HG03469 (cell line): ENCODE results near the gene CYTH4.

ENCODE experiments used
- ATAC-seq: cut with Tn5 transposase; IDR thresholded peaks from one replicate; pipeline ENCODE4 v1.9.1; 2021; ENCODE audit warnings: mild to moderate bottlenecking, moderate library complexity, moderate number of reproducible peaks; ENCODE audit not compliant: unreplicated experiment

CYTH4 gene

DNA sequence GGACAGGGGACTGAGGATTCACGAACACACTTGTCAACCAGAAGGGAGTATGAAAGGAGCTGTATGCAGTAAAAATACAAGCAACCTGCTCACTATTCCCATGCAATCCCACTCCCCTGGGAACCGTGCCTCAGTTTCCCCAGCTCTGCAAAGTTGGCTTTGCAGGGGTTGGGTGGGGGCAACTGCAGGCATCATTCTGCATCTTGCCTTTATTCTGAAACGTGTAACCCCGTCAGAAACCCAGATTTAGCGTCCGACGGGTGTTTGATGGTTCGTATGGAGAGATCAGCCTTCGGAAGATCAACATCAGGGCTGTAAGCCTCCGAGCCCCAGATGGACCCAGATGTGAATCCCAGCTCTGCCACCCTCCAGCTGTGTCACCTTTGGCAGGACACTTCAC is 3.6 kb downstream of the CYTH4 start:
- ATAC-seq: no peak

DNA sequence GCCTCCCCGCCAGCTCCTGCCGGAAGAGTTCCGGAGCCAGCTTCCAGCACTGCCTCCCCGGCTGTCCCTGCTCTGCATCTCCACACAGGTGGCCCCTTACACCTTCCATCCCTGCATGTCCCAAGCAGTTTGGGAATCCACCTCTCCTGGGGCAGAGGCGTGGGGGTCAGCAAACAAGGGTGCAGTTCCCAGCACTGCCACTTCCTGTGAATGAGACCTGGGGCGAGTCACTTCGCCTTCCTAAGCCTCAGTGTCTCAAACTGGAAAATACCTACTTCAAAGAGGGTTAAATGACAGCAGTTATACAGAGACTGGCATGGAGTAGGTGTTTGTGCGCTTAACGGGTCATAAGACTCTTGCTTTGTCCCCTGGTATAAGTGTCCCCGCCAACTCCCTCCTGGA is 5.2 kb downstream of the CYTH4 start:
- no peak for ATAC-seq

DNA sequence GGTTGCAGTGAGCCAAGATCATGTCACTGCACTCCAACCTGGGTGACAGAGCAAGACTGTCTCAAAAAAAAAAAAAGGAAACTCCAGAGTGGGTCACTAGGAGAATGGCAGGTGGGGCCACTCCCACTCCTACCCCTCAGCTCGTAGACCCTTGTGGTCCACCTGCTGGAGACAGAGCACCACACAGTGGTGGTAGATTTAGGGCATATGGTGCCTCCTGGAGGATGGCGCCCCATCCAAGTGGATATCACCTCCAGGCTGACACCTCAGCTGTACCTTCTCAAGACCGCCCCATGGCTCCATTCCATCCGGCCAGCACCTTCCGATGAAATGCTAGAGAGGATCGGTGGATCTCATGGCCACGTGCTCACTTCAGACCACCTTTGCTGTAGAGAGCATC is 6.2 kb downstream of the CYTH4 start:
- no peak for ATAC-seq

DNA sequence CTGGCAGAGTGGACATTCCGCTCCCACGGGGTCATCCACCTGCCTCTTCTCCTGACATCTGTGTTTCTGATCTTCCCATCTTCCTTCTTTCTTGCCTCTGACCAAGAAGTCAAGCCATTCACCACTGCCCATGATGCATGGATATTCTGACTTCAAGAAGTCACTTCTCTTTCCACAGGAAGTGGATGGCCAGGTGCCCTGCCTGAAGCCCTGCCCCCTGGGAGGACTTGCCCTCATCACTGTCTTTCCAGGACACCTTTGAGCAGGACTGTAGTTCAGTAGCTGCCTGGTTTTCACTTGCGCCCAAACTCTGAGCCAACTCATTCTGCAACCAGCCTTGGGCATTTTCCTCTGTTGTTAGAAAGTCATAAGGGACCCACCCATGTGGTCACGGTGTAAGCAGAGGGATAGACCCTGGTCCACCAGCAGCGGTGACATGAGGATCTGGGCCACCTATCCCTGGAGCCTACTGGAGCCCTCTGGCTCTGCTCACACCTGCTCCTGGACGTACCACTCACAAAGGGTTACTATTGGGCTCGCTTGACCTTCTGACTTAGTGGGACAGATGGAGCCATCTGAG is 6.9 kb downstream of the CYTH4 start:
- no peak for ATAC-seq

DNA sequence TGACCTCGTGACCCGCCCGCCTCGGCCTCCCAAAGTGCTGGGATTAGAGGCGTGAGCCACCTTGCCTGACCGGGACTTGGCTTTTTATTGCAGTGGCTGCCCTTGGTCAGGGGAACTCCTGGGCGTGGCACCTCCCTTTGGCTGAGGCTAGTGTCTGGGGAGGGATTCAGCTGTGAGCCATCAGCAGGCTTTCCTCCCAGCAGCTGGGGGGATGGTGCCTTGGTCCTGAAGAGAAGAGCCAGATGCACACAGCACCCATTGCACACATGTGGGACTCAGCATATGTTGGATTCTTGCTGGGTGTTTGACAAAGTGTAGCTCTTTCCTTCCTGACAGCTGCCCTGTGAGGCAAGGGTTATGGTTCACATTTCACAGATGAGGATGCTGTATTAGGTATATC is 8.4 kb downstream of the CYTH4 start:
- no peak for ATAC-seq

DNA sequence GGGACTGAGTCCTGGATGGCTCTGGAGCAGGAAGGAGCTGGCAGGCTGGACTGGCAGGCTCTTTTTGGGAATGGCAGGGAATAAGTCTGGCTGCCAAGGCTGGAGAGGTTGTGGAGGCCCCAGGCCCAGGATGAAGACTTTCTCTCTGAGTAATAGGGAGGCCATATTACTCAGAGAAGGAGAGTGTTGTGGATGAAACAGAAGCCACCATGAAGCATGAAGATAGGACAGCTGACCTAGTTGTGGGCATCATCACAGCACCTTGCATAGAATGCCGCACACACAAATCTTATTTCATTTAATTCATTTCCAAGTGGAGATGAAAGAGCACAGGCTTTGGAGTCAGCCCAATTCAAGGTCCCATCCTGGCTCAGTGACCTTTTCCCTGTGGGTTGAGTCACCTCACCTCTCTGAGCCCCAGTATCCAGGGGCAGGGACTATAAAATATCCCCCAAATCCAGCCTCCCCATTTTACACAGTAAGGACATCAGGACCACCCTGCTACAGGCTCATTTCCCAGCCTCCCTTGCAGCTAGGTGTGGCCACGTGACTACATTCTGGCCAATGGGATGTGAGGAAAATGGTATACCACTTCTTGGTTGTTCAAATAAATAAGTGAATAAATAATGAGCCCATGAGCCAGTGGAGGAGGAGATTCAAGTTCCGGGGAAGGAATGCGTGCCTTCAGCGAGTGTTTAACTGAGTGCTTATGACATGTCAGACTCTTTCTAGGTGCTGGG is 9.4 kb downstream of the CYTH4 start:
- no peak for ATAC-seq

DNA sequence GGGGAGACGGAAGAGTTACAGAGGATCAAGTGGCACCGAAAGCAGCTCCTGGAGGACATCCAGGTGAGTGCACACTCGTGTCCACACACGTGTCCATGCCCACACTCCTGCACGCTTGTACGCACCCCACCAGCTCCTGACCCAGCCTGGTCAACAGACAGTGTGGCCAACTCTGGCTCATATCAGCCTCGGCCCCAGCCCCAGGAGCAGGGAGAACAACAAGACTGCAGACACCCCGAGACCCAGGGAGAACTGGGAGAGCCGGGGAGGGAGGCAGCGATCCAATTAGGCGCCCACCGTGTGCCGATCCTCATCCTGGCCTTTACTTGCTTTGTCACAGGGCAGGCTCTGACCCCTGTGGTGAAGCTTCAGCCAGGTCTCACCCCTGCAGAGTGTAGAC is 10.3 kb downstream of the CYTH4 start:
- no peak for ATAC-seq

DNA sequence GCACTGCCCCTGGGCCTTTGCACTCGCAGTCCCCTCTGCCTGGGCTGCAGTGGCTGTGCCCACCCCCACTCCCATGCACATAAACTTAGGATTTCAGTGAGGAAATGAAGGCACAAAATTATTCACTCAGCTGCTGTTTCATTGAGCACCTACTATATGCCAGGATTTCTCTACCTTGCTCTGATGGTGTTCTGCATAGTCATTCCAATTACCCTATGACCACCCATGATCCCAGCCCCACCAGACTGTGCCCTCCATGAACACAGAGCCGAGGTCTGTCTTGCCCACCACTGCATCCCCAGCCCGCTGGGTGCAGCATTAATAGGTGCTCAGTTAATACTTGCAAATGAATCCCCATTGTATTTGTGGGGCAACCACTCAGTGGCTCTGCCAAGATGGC is 10.9 kb downstream of the CYTH4 start:
- ATAC-seq: no peak

DNA sequence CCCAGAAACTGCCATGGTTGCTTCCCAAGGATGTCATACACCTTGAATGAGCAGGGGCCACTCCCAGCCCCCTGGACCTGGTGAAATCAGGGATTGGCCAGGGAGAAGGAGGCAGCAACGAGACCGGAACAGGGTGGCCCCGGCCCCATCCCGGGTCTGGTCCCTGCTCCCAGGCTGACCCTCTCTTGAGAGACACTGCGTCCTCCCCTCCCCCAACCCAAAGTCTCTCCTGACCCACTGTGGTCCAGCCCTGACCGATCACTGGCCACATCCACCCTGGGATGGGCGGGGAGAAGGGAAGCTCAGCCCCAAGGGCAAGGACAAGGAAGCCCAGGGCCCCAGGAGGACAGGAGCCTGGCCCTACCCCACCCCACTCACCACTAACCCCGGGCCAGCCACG is 12.4 kb downstream of the CYTH4 start:
- ATAC-seq: no peak

DNA sequence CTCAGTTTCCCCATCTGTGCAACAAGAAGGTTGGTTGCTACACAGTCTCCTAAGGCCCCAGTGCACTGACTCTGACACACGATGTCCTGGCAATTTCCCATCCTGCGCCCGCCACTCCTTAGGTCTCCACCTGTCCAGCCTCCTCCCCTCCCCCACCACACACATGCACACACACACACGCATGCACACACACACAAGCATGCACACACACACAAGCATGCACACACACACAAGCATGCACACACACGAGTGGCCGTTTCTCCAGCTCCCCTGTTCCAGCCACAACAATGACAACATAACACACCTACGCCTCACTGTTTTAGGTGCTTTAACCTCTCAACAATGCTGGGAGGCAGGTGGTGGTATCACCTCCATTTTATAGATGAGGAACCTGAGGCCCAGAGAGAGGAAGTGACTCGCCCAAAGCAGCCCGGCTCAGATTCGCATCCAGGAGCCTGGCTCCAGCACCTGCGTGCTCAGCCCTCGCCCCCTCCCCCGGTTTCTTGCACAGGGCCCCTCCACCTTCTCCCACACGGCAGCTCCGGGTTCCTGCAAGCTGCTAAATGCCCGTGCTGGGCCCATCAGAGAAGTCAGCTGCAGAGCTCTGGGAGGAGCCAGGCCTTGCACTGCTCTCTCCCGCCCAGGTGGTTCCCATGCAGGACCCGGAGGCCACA is 13.0 kb downstream of the CYTH4 start:
- no peak for ATAC-seq

DNA sequence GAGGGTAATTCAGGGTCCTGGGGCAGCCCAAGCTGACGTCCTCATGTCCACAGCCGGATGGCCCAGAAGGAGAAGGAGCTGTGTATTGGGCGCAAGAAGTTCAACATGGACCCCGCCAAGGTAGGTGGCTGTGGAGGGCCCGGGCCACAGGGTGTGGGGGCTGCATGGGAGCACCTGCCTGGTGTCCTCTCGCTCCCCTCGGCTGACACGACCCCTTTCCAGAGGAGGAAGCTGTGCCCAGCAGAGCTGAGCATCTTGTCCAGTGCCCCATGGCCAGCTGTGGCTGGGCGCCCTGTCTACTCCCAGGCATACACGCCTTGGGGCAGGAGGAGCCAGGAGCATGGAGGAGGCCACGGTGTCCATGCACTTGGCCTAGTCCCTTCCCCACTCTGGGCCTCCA is 13.6 kb downstream of the CYTH4 start:
- ATAC-seq: no peak

DNA sequence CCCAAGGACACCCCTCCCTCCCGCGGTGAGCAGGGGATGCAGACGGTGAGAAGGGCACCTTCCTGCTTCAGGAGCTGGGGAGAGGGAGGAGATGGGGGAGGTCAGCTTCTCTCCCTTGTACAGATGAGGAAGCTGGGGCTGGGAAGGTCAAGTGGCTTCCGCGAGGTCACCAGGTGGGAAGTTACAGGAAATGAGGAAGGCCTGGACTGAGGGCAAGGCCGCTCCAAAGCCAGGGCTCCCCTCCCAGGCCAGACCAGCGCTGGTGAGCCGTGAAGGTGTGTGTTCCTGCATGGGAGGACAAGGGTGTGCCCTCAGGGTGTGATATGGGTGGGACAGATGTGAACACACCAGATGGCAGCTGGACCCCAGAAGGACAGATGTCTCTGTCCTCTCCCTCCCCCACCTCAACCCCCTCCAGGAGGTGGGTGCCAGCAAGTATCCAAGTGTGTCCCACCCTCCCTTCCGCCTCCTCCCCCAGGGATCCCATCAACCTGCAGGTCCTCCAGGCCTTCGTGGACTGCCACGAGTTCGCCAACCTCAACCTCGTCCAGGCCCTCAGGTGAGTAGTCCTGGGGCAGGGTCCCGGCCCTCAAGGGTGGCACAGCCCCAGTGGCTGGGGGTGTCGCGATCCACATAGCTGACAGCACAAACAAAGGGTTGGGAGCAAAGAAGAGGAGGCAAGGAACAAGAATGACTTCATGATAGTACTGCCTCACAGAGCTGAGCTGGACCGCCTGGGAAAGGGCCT is 16.6 kb downstream of the CYTH4 start:
- no peak for ATAC-seq

DNA sequence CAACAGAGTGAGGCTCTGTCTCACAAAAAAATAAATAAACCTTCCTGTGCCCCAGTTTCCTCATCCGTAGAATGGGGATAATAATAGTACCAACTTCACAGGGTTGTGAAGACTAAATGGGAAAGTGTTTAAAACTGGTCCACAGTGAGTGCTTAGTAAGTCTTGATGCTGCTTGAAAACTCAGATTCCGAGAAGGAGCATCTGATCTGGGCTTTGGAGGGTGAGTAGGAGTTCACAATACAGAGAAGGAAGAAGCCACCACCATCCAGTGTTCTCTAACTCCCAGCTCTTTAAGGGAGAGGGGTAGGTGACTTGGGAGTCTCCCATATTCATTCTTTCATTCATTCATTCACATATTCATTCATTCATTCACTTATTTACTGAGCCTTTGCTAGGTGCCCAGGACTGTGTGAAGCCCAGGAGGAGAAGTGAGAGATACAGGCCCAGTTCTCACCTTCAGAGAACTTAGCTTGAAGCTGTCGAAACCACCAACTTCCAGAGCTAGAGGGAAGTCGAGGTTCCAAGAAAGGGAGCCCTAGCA is 17.7 kb downstream of the CYTH4 start:
- no peak for ATAC-seq

DNA sequence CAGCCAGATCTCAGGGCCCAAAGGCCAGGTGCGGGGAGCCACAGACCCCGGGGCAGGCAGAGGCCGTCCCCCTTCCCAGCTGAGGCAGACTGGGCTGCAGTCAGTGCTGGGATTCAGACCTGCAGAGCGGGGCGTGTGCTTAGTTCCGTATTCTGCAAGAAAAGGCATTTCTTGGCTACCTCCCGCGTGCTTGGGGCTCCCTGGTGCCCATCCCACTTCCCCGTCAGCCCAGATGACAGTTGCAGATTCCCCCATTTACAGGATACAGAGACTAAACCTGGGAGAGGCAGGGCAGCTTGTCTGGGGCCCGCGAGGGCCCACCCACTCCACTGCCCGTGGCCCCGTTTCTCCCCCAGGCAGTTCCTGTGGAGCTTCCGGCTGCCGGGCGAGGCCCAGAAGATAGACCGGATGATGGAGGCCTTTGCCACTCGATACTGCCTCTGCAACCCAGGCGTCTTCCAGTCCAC is 18.3 kb downstream of the CYTH4 start:
- ATAC-seq: no peak

DNA sequence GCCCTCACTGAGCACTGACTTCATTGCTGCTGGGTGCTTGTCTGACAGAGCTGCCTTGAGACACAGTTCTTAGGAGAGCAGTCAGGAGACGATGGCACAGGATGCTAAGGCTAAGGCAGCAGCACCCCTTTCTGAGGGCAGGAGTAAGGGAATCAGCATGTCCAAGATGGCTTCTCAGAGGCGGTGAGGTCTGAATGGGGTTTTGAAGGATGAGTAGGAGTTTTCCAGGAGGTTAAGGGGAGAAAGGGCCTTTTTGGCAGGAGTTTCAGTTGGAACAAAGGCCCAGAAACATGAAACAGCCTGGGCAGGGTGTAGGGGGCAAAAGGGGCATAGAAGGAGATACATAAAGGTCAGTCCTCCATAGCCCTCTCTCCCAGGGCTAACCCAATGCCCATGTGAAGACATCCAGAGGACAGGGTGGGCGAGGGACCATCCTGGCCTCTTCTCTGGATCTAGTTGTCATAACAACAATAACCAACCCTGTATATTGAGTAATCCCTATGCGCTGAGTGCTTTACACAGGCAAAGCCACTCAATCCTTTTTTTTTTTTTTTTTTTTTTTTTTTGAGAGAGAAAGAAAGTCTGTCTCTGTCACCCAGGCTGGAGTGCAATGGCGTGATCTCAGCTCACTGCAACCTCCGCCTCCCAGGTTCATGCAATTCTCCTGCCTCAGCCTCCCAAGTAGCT is 19.0 kb downstream of the CYTH4 start:
- no peak for ATAC-seq

DNA sequence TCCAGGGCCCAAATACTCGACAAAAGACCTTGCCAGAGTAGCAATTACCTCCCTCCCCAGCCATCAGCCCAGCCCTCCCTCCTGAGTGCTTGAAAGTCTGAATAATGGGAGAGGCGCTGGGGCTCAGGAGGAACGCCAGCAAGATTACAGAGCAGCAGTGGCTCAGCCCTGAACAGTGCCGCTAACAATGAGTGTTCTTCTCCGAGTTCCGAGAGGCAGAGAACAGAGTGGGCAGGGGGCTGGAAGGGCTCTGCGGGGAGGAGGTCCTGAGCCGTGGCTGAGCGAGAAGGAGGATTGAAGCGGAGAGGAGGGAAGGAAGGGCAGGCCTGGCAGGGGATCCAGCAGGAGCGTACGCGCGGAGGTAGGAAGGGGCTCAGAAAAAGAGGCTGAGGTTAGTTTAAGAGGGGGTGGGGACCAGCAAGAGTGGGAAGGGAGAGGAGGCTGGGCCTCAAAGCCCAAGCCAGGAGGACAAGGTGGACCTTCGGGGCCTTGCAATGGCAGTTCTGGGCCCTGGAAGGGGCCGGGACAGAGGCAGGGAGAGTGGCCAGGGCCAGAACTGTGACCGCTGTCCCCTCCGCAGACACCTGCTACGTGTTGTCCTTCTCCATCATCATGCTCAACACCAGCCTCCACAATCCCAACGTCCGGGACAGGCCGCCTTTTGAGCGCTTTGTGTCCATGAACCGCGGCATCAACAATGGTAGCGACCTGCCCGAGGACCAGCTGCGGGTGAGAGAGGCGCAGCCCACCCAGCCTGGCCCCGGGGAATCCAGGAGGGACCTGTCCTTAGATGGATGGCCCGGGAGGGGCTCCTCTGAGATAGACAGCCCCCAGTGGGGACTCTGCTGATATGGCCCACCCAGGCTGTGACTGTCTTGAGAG is 20.6 kb downstream of the CYTH4 start:
- no peak for ATAC-seq

DNA sequence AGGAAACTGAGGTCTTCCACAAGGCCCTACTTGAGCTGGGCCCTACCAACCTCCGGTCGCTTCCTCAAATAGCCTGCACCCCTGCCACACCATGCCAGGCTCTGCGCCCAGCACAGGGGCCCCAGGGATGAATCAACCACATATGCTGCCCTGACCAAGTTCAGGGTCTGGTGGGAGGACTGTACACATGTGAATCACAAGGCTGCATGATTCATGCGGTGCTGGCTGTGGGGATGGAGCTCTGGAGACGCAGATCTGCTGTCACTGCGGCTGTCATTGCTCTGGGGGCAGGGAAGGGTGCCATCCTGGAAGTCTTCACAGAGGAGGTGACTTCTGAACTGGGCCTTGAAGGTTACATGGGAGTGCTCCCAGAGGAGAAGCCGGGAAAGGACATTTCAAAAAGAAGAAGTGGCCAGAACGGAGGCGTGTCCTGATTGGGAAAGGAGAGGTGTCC is 21.5 kb downstream of the CYTH4 start:
- no peak for ATAC-seq

DNA sequence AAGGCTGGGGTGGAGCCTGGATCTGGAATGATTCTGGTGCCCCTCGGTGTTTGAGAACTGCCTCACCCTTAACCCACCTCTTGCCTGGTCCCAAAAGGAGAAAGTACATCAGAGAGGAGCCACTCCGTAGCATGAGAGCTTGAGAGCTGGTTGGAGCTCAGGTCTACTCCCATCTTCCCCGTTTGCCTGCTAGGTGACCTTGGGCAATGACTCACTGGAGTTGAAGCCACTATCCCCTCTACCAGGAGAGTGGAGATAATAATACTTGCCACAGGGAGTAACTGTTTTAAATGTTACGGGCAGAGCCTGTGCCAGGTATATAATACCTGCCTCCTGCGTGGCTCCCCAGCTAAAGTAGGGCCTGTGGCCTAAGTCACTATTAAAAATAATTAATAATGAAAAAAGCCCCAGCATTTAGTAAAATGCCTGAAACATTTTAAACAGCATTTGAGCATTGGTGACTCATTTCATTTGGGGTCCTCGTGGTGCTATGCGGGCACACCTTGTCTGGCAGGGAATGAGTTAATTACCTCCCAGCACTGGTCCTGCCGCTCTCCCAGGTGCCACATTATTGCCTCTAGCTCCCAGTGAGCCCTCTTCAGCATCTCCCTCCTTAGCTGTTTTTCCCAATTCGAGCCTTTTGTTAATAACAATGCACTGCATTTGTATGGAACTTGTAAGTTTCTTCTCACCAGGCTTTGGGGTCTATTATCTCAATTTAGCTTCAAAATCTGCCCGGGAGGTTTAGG is 22.5 kb downstream of the CYTH4 start:
- ATAC-seq: no peak

DNA sequence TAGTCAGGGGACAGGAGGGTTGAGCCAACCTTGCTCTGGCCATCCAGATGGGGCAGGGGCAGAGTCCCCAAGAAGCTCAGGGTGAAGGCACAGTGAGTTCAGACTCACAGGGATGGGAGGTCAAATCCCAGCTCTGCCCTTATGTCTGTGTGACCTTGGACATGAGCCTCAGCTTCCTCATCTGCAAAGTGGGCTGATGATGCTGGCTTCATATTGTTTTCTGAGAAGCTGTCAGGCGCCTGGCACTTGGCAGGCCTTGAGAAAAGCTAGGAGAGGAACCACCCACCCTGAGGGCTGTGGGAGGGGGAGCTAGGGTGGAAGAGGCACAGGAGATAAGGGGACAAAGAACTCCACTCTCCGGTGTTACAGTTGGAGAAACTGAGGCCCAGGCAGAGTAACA is 23.6 kb downstream of the CYTH4 start:
- no peak for ATAC-seq
